WTC11 (cell line): ENCODE measurements around the gene FOXA1. TPM values are rescaled to one million over a fixed set of nuclear protein-coding genes. Genes with fewer than 3 reads are reported as not detected.

ENCODE experiments used
- ATAC-seq: fragments of 200-7000 bp; cut with Tn5 transposase; 2 replicates; pipeline ENCODE4 v1.10.0; 2021; ENCODE audit warnings: mild to moderate bottlenecking, moderate library complexity
- CTCF ChIA-PET: fragments of 300-600 bp; sonication (Branson Sonifier 250); formaldehyde crosslinking; loops from one replicate; lab custom pipeline; 2021; ENCODE audit warnings: antibody characterized with exemption; lab: Charles Lee
- POLR2A ChIA-PET: fragments of 350-600 bp; sonication (Branson Sonifier 250); formaldehyde crosslinking; loops from one replicate; lab custom pipeline; 2021; ENCODE audit warnings: antibody characterized with exemption; lab: Charles Lee
- DNase-seq: peaks from one replicate; pipeline ENCODE4 v3.0.0; 2021; ENCODE audit warnings: low spot score
- H3K27ac Mint-ChIP-seq: 2 replicates; pipeline ENCODE4 v1.8.0; 2021; ENCODE audit warnings: mixed read lengths
- H3K27me3 Mint-ChIP-seq: 2 replicates; pipeline ENCODE4 v1.8.0; 2021; ENCODE audit warnings: low read depth, mild to moderate bottlenecking, moderate library complexity, mixed read lengths
- H3K36me3 Mint-ChIP-seq: 2 replicates; pipeline ENCODE4 v1.8.0; 2021; ENCODE audit warnings: mixed read lengths
- H3K4me1 Mint-ChIP-seq: 2 replicates; pipeline ENCODE4 v1.8.0; 2022; ENCODE audit warnings: mixed read lengths
- H3K4me3 Mint-ChIP-seq: 2 replicates; pipeline ENCODE4 v1.8.0; 2021; ENCODE audit warnings: mild to moderate bottlenecking, moderate library complexity, mixed read lengths
- H3K9me3 Mint-ChIP-seq: 2 replicates; pipeline ENCODE4 v1.8.0; 2021; ENCODE audit warnings: mixed read lengths
- ARID4B ChIP-seq: sonication (generic); formaldehyde crosslinking; IDR thresholded peaks from 2 replicates; pipeline ENCODE4 v1.8.0; 2023; ENCODE audit warnings: missing genetic modification reagents, mild to moderate bottlenecking, borderline replicate concordance
- ATF2 ChIP-seq: sonication (generic); formaldehyde crosslinking; IDR thresholded peaks from 2 replicates; pipeline ENCODE4 v1.8.1; 2022; ENCODE audit warnings: low read depth, missing genetic modification reagents, borderline replicate concordance
- CREM ChIP-seq: sonication (generic); formaldehyde crosslinking; IDR thresholded peaks from 2 replicates; pipeline ENCODE4 v1.8.1; 2022; ENCODE audit warnings: mild to moderate bottlenecking, missing genetic modification reagents, moderate library complexity
- FOXK1 ChIP-seq: sonication (generic); formaldehyde crosslinking; IDR thresholded peaks from 2 replicates; pipeline ENCODE4 v1.8.0; 2022; ENCODE audit warnings: mild to moderate bottlenecking, moderate library complexity, missing genetic modification reagents
- FOXP4 ChIP-seq: sonication (generic); formaldehyde crosslinking; IDR thresholded peaks from 2 replicates; pipeline ENCODE4 v1.8.0; 2022; ENCODE audit warnings: mild to moderate bottlenecking, missing genetic modification reagents
- GABPB1 ChIP-seq: sonication (generic); formaldehyde crosslinking; IDR thresholded peaks from 2 replicates; pipeline ENCODE4 v1.8.1; 2023; ENCODE audit warnings: mild to moderate bottlenecking, missing genetic modification reagents
- GTF2I ChIP-seq: fragments of 250-450 bp; sonication (Bioruptor Pico); conservative IDR thresholded peaks from 2 replicates; pipeline ENCODE4 v1.4.0; 2021; ENCODE audit warnings: mild to moderate bottlenecking
- NR3C1 ChIP-seq: sonication (generic); formaldehyde crosslinking; conservative IDR thresholded peaks from 2 replicates; pipeline ENCODE4 v1.8.1; 2023; ENCODE audit warnings: low read depth, mild to moderate bottlenecking, missing genetic modification reagents
- SOX15 ChIP-seq: fragments of 250-450 bp; sonication (Bioruptor Pico); IDR thresholded peaks from 2 replicates; pipeline ENCODE4 v1.9.0; 2021; ENCODE audit warnings: mild to moderate bottlenecking
- STAT6 ChIP-seq: sonication (generic); formaldehyde crosslinking; conservative IDR thresholded peaks from 2 replicates; pipeline ENCODE4 v1.8.1; 2023; ENCODE audit warnings: mild to moderate bottlenecking, low read depth, missing genetic modification reagents, moderate library complexity
- TEAD4 ChIP-seq: sonication (generic); formaldehyde crosslinking; IDR thresholded peaks from 2 replicates; pipeline ENCODE4 v1.8.0; 2022; ENCODE audit warnings: mild to moderate bottlenecking, missing genetic modification reagents
- ZNF219 ChIP-seq: sonication (generic); formaldehyde crosslinking; IDR thresholded peaks from 2 replicates; pipeline ENCODE4 v1.8.0; 2023; ENCODE audit warnings: missing genetic modification reagents, mild to moderate bottlenecking, borderline replicate concordance
- ZNF671 ChIP-seq: fragments of 250-450 bp; sonication (Bioruptor Pico); IDR thresholded peaks from 2 replicates; pipeline ENCODE4 v1.8.0; 2021; ENCODE audit warnings: mild to moderate bottlenecking
- total RNA-seq: library from RNA; stranded (reverse); gene quantifications from 3 replicates; pipeline ENCODE4 v1.2.3, GENCODE V29; 2021
- TF ChIP-seq, protein P1 (sequence below): sonication (generic); formaldehyde crosslinking; IDR thresholded peaks from 2 replicates; pipeline ENCODE4 v1.8.1; 2022; ENCODE audit warnings: mild to moderate bottlenecking, moderate library complexity, missing genetic modification reagents
- TF ChIP-seq, protein P2 (sequence below): sonication (generic); formaldehyde crosslinking; IDR thresholded peaks from 2 replicates; pipeline ENCODE4 v1.8.0; 2023; ENCODE audit warnings: missing genetic modification reagents
- TF ChIP-seq, protein P3 (sequence below): fragments of 250-450 bp; sonication (Bioruptor Pico); IDR thresholded peaks from 2 replicates; pipeline ENCODE4 v1.8.0; 2021; ENCODE audit warnings: mild to moderate bottlenecking
- TF ChIP-seq, protein P4 (sequence below): sonication (generic); formaldehyde crosslinking; IDR thresholded peaks from 2 replicates; pipeline ENCODE4 v1.8.1; 2023; ENCODE audit warnings: mild to moderate bottlenecking, missing genetic modification reagents

The FOXA1 gene
- total RNA-seq, 1 experiment from 2014 or later = 0.28 TPM

GRCh38 chr14:37573356-37573755 lies 21.7 kb downstream of the FOXA1 start (continued):
- TF ChIP-seq, protein P1, sequence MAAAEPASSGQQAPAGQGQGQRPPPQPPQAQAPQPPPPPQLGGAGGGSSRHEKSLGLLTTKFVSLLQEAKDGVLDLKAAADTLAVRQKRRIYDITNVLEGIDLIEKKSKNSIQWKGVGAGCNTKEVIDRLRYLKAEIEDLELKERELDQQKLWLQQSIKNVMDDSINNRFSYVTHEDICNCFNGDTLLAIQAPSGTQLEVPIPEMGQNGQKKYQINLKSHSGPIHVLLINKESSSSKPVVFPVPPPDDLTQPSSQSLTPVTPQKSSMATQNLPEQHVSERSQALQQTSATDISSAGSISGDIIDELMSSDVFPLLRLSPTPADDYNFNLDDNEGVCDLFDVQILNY = no peak
- no peak for TF ChIP-seq TEAD4 (CRISPR knock-in tag)
- TF ChIP-seq ZNF219 (CRISPR knock-in tag) = no peak

- H3K9me3 Mint-ChIP-seq = no peaks in the 10 kb centered on the region
- POLR2A ChIA-PET = no interaction called here
- H3K4me3 Mint-ChIP-seq = no peak overlapping the region
- CTCF ChIA-PET = interaction anchor here (2.8 kb wide), 1 partner anchor 20 kb away, joined by 14 read pairs; no protein-coding TSS in a partner anchor
- H3K36me3 Mint-ChIP-seq = no peaks in the 10 kb centered on the region
- TF ChIP-seq SOX15 (no peak), STAT6 (CRISPR knock-in tag) (no peak)
- TF ChIP-seq, protein P2, sequence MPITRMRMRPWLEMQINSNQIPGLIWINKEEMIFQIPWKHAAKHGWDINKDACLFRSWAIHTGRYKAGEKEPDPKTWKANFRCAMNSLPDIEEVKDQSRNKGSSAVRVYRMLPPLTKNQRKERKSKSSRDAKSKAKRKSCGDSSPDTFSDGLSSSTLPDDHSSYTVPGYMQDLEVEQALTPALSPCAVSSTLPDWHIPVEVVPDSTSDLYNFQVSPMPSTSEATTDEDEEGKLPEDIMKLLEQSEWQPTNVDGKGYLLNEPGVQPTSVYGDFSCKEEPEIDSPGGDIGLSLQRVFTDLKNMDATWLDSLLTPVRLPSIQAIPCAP (CRISPR knock-in tag) = no peak
- no peak overlapping the region for H3K27ac Mint-ChIP-seq
- peaks cover 9% of the 10 kb centered on the region for H3K4me1 Mint-ChIP-seq
- H3K27me3 Mint-ChIP-seq = peaks cover 28% of the 10 kb centered on the region
- ATAC-seq (no peak), DNase-seq (no peak)
Observed at GRCh38 chr14:37571391-37571790, 23.7 kb downstream of the FOXA1 start.

GRCh38 chr14:37569729-37570128 lies 25.3 kb downstream of the FOXA1 start:
- DNase-seq (no peak), ATAC-seq (no peak)
- Mint-ChIP-seq H3K36me3 (no peaks in the 10 kb centered on the region), H3K4me1 (peaks cover 9% of the 10 kb centered on the region), H3K27ac (no peak overlapping the region), H3K27me3 (peaks cover 12% of the 10 kb centered on the region), H3K9me3 (no peaks in the 10 kb centered on the region), H3K4me3 (no peak overlapping the region)
- ChIA-PET POLR2A (no interaction called here), CTCF (interaction anchor here (0.7 to 2.3 kb wide), 3 partner anchors 22 to 447 kb away, joined by 3 to 6 read pairs (median 6); no protein-coding TSS in a partner anchor)
- TF ChIP-seq FOXK1 (CRISPR knock-in tag) (no peak), FOXP4 (CRISPR knock-in tag) (no peak), ARID4B (no peak), NR3C1 (CRISPR knock-in tag) (no peak), GABPB1 (CRISPR knock-in tag) (no peak), ZNF671 (CRISPR knock-in tag) (no peak), ATF2 (CRISPR knock-in tag) (no peak), CREM (CRISPR knock-in tag) (no peak), GTF2I (CRISPR knock-in tag) (no peak)
- TF ChIP-seq, protein P3, sequence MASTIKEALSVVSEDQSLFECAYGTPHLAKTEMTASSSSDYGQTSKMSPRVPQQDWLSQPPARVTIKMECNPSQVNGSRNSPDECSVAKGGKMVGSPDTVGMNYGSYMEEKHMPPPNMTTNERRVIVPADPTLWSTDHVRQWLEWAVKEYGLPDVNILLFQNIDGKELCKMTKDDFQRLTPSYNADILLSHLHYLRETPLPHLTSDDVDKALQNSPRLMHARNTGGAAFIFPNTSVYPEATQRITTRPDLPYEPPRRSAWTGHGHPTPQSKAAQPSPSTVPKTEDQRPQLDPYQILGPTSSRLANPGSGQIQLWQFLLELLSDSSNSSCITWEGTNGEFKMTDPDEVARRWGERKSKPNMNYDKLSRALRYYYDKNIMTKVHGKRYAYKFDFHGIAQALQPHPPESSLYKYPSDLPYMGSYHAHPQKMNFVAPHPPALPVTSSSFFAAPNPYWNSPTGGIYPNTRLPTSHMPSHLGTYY (CRISPR knock-in tag) = no peak
- TF ChIP-seq, protein P4, sequence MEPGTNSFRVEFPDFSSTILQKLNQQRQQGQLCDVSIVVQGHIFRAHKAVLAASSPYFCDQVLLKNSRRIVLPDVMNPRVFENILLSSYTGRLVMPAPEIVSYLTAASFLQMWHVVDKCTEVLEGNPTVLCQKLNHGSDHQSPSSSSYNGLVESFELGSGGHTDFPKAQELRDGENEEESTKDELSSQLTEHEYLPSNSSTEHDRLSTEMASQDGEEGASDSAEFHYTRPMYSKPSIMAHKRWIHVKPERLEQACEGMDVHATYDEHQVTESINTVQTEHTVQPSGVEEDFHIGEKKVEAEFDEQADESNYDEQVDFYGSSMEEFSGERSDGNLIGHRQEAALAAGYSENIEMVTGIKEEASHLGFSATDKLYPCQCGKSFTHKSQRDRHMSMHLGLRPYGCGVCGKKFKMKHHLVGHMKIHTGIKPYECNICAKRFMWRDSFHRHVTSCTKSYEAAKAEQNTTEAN (CRISPR knock-in tag) = no peak
- TF ChIP-seq, all 79 proteins: peak for 0
